IMR-90 (cell line): Measurements from ENCODE around the gene CPSF7. TPM values are rescaled to one million over a fixed set of nuclear protein-coding genes. Genes with fewer than 3 reads are reported as not detected.
A peak's percentile ranks its signal among the peaks of the same experiment; 100 is the strongest.

ENCODE experiments used
- ATAC-seq: fragments of 200-7000 bp; cut with Tn5 transposase; 2 replicates; pipeline ENCODE4 v1.9.1; 2020; ENCODE audit warnings: low read depth, mild to moderate bottlenecking, moderate library complexity
- BruUV-seq: library from RNA; stranded (reverse); fragments of 400-500 nt; replicated peaks from 2 replicates; lab custom pipeline; 2021; lab: Mats Ljungman, UMichigan
- CTCF ChIA-PET: fragments of 300-600 bp; formaldehyde crosslinking; extraction: SDS; loops from one replicate; lab custom pipeline; 2021; ENCODE audit warnings: antibody characterized with exemption; lab: Yijun Ruan, JAX
- POLR2A ChIA-PET: fragments of 300-600 bp; sonication (Branson Sonifier 250); formaldehyde crosslinking; loops from one replicate; lab custom pipeline; 2022; ENCODE audit warnings: antibody characterized with exemption; ENCODE audit not compliant: unreplicated experiment; lab: Charles Lee
- DNase-seq: peaks from one replicate; pipeline ENCODE4 v3.0.0; 2013
- H2AFZ ChIP-seq: replicated peaks from 2 replicates; pipeline ENCODE3; 2013; ENCODE audit warnings: low read length, mild to moderate bottlenecking; ENCODE audit not compliant: poor library complexity
- H2AK5ac ChIP-seq: 2 replicates; pipeline ENCODE4 v1.6.1; 2013; ENCODE audit warnings: low read depth, low read length, inconsistent platforms
- H2AK9ac ChIP-seq: replicated peaks from 2 replicates; pipeline ENCODE3; 2013; ENCODE audit warnings: mild to moderate bottlenecking, low read depth, low read length, moderate library complexity; ENCODE audit not compliant: poor library complexity
- H2BK120ac ChIP-seq: 2 replicates; pipeline ENCODE4 v1.6.1; 2013; ENCODE audit warnings: low read depth, low read length, inconsistent platforms
- H2BK15ac ChIP-seq: 3 replicates; pipeline ENCODE4 v1.6.1; 2013; ENCODE audit warnings: low read depth, low read length, inconsistent platforms
- H2BK20ac ChIP-seq: 2 replicates; pipeline ENCODE4 v1.6.1; 2013; ENCODE audit warnings: low read depth, mild to moderate bottlenecking, inconsistent platforms, low read length, moderate library complexity
- H2BK5ac ChIP-seq: 2 replicates; pipeline ENCODE4 v1.6.1; 2013; ENCODE audit warnings: mild to moderate bottlenecking, low read depth, low read length, inconsistent platforms; ENCODE audit not compliant: poor library complexity, severe bottlenecking
- H3K14ac ChIP-seq: replicated peaks from 2 replicates; pipeline ENCODE4 v1.6.1; 2013; ENCODE audit warnings: low read depth, low read length, inconsistent platforms
- H3K18ac ChIP-seq: 2 replicates; pipeline ENCODE4 v1.6.1; 2013; ENCODE audit warnings: low read depth, low read length, control low read depth
- H3K23ac ChIP-seq: 2 replicates; pipeline ENCODE4 v1.6.1; 2013; ENCODE audit warnings: low read depth, low read length, inconsistent platforms
- H3K27ac ChIP-seq: 2 replicates; pipeline ENCODE4 v1.5.1; 2013; ENCODE audit warnings: mild to moderate bottlenecking, control low read depth, low read length; ENCODE audit not compliant: insufficient read depth
- H3K27me3 ChIP-seq: 2 replicates; pipeline ENCODE4 v1.6.1; 2013; ENCODE audit warnings: low read length; ENCODE audit not compliant: control insufficient read depth, insufficient read depth
- H3K36me3 ChIP-seq: 2 replicates; pipeline ENCODE4 v1.6.1; 2013; ENCODE audit warnings: low read length, mixed read lengths; ENCODE audit not compliant: control insufficient read depth, insufficient read depth
- H3K4ac ChIP-seq: 2 replicates; pipeline ENCODE4 v1.6.1; 2013; ENCODE audit warnings: low read depth, low read length, inconsistent platforms
- H3K4me1 ChIP-seq: 2 replicates; pipeline ENCODE4 v1.6.1; 2013; ENCODE audit warnings: low read length, mixed read lengths; ENCODE audit not compliant: control insufficient read depth, insufficient read depth
- H3K4me2 ChIP-seq: 2 replicates; pipeline ENCODE4 v1.6.1; 2013; ENCODE audit warnings: low read depth, mild to moderate bottlenecking, control low read depth, low read length, moderate library complexity
- H3K4me3 ChIP-seq: 2 replicates; pipeline ENCODE4 v1.5.1; 2013; ENCODE audit warnings: low read depth, mild to moderate bottlenecking, control low read depth, low read length, moderate library complexity; ENCODE audit not compliant: insufficient read depth
- H3K56ac ChIP-seq: 2 replicates; pipeline ENCODE4 v1.6.1; 2013; ENCODE audit warnings: low read length, inconsistent platforms; ENCODE audit not compliant: insufficient read depth; ENCODE audit errors: extremely low read depth
- H3K79me1 ChIP-seq, 2 experiments: 2 replicates each; pipeline ENCODE4 v1.6.1; 2013; ENCODE audit warnings: low read length in 2 of 2, inconsistent platforms in 1 of 2, low read depth in 1 of 2
- H3K9ac ChIP-seq: 2 replicates; pipeline ENCODE4 v1.6.1; 2013; ENCODE audit warnings: low read depth, low read length, control low read depth
- H3K9me1 ChIP-seq: 2 replicates; pipeline ENCODE4 v1.6.1; 2013; ENCODE audit warnings: low read length, inconsistent platforms; ENCODE audit not compliant: insufficient read depth
- H3K9me3 ChIP-seq: 2 replicates; pipeline ENCODE4 v1.6.1; 2013; ENCODE audit warnings: low read length; ENCODE audit not compliant: control insufficient read depth, insufficient read depth
- H4K20me1 ChIP-seq: 2 replicates; pipeline ENCODE4 v1.6.1; 2013; ENCODE audit warnings: low read length, inconsistent platforms; ENCODE audit not compliant: insufficient read depth
- H4K5ac ChIP-seq: 2 replicates; pipeline ENCODE4 v1.6.1; 2013; ENCODE audit warnings: mild to moderate bottlenecking, low read depth, low read length, control low read depth
- H4K8ac ChIP-seq, 2 experiments: 2 replicates each; pipeline ENCODE4 v1.6.1; 2013; ENCODE audit warnings: low read depth in 2 of 2, low read length in 2 of 2, control low read depth in 1 of 2, inconsistent platforms in 1 of 2
- H4K91ac ChIP-seq: 2 replicates; pipeline ENCODE4 v1.6.1; 2013; ENCODE audit warnings: low read depth, low read length, inconsistent platforms; ENCODE audit not compliant: insufficient read depth
- CEBPB ChIP-seq: IDR thresholded peaks from 2 replicates; pipeline ENCODE4 v1.6.1; 2012; ENCODE audit warnings: low read depth, low read length, improper control_type of control experiment
- NFE2L2 ChIP-seq: fragments of 150-350 bp; IDR thresholded peaks from 2 replicates; pipeline ENCODE4 v1.6.1; 2016; ENCODE audit warnings: low read depth, mild to moderate bottlenecking, low read length
- RCOR1 ChIP-seq: IDR thresholded peaks from 2 replicates; pipeline ENCODE4 v1.6.1; 2012; ENCODE audit warnings: mild to moderate bottlenecking, low read length, improper control_type of control experiment; ENCODE audit not compliant: insufficient replicate concordance
- SMC3 ChIP-seq: fragments of 150-350 bp; IDR thresholded peaks from 2 replicates; pipeline ENCODE4 v1.6.1; 2016; ENCODE audit warnings: low read depth, mild to moderate bottlenecking, antibody characterized with exemption, low read length, moderate library complexity
- WGBS, 2 experiments: methylation state at CpG; one replicate each; pipeline versions ENCODE4 v1.1.5 to v1.1.7; 2013; ENCODE audit warnings: missing lambda C conversion rate in 2 of 2; ENCODE audit not compliant: insufficient read length in 1 of 2; ENCODE audit errors: extremely low coverage in 2 of 2; 5-methylcytosine and 5-hydroxymethylcytosine counted together
- dilution Hi-C: fragments of 300-500 bp; cut with HindIII; formaldehyde crosslinking; loops from one replicate; pipeline ENCODE4 v1.14.3; 2018; ENCODE audit warnings: low sequenced_read_pairs; ENCODE audit not compliant: unreplicated experiment
- in situ Hi-C: fragments of 300-500 bp; cut with MboI; formaldehyde crosslinking; loops from 3 replicates; pipeline ENCODE4 v1.14.3; 2019; ENCODE audit warnings: low sequenced_read_pairs, inconsistent platforms, mixed read lengths
- intact Hi-C: fragments of 100-400 bp; cut with micrococcal nuclease; formaldehyde crosslinking; loops from 2 replicates; pipeline ENCODE4 v1.10.0; 2022
- polyA plus RNA-seq, 3 experiments: library from polyadenylated mRNA; depleted of rRNA; stranded (reverse); fragments of >200 nt; gene quantifications; 2 replicates each; pipeline ENCODE4 v1.2.3, GENCODE V29; 2012; ENCODE audit warnings: low replicate concordance in 1 of 3
- total RNA-seq: library from RNA; depleted of rRNA; stranded (reverse); fragments of >200 nt; gene quantifications from 2 replicates; pipeline ENCODE4 v1.2.3, GENCODE V29; 2012

The CPSF7 gene
- total and polyA plus RNA-seq, 2 of the 4 experiments (the other 2 are of a cell fraction) = 9.5 to 55.2 TPM

DNA sequence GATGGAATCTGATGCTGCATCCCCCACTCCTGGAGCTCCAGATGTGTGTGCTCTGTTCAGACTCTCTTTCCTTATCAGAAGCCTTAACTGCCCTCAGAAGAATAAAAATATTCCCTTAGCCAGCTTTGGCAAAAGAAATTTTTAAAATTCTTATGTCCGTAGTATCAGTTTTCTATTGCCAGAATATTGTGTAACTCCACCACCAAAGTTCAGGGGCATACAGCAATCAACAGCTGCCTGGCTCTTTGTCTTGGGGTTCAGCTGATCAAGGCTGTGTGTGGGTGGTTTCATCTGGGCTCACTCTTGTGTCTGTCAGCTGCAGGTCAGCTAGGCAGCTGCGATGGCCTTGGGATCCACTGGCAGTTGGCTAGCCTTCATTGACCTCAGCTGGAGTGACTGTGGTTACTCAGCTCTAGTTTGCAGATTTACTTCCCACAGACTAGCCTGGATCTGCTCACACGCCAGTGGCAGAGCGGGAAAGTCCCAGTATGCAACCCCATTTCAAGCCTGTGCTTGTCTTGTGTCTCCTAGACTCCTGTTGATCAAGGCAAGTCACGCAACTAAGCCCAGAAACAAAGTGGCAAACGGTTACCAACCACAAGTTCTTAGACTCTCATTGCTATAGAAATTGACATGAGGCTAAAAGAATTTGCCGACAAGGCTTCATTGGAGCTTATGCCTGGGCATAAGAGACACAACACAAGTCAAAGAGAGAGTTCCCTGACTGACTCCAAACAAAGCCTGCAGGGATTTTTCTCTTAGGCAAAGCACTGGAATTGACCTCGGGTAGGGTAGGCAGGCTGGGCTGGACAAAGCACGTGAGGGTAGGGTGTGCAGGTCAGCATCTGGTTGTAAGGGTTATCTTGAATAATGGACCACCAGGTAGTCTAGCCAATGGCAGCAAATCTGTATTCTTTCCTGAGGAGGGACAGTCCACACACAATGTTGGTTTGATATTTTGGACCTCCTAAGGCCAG, 60.1 kb downstream of the CPSF7 start (continued):
- peak; percentile 73 for TF ChIP-seq RCOR1

DNA sequence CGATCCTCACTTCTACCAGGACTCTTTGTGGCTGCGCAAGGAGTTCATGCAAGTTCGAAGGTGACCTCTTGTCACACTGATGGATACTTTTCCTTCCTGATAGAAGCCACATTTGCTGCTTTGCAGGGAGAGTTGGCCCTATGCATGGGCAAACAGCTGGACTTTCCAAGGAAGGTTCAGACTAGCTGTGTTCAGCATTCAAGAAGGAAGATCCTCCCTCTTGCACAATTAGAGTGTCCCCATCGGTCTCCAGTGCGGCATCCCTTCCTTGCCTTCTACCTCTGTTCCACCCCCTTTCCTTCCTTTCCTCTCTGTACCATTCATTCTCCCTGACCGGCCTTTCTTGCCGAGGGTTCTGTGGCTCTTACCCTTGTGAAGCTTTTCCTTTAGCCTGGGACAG, 61.1 kb downstream of the CPSF7 start:
- Histone ChIP-seq H2BK5ac (peak overlapping the region; percentile 11), H2AK9ac (no peak overlapping the region), H2AK5ac (no peak overlapping the region), H4K20me1 (no peaks in the 10 kb centered on the region), H3K4me3 (no peak overlapping the region), H3K79me1 (peaks cover 18 to 34% of the 10 kb centered on the region in 2 experiments), H3K27ac (peak overlapping the region; percentile 27; the same call in 1 of the 2 replicates), H4K8ac (no peak overlapping the region), H2BK20ac (no peak overlapping the region), H3K27me3 (no peaks in the 10 kb centered on the region), H3K18ac (peak overlapping the region; percentile 41), H3K23ac (no peak overlapping the region), H2BK120ac (no peak overlapping the region), H4K5ac (no peak overlapping the region), H4K91ac (no peak overlapping the region), H3K36me3 (peaks cover 35% of the 10 kb centered on the region), H3K9me1 (0 out of 2 replicates have a peak, but pooled peaks cover 3% of the 10 kb centered on the region), H3K9me3 (0 out of 2 replicates have a peak, but pooled peaks cover 2% of the 10 kb centered on the region), H3K14ac (no peak overlapping the region), H3K4ac (no peak overlapping the region), H3K4me2 (no peak overlapping the region), H3K56ac (no peak overlapping the region), H3K9ac (no peak overlapping the region), H3K4me1 (peaks cover 11% of the 10 kb centered on the region), H2BK15ac (no peak overlapping the region), H2AFZ (no peak overlapping the region)
- ChIA-PET POLR2A (no interaction called here), CTCF (interaction anchor here (0.9 to 1.3 kb wide), 3 partner anchors 18 to 32 kb away, joined by 3 to 4 read pairs (median 3); partner anchors contain the start of gene TMEM216)
- ATAC-seq (no peak), DNase-seq (no peak)
- in situ Hi-C loops (no loop called here), dilution Hi-C loops (no loop called here), intact Hi-C loops (loop anchor here (1.0 kb wide), 1 partner anchor 10 kb away; no protein-coding TSS in a partner anchor)
- 93% methylated on average over 4 of the region's 7 CpGs; no CpG with 5 or more reads in 1 of the 2 experiments for WGBS, 2 experiments
- no peak for TF ChIP-seq NFE2L2
- 0 out of 2 replicates have a peak, but pooled peaks have one; percentile 11 for TF ChIP-seq CEBPB
- no peak for TF ChIP-seq SMC3
- BruUV-seq = no TSS peak
